Thymus (tissue), 11 donors: ENCODE results near the gene ARHGEF6. TPM values are rescaled to one million over a fixed set of nuclear protein-coding genes. Genes with fewer than 3 reads are reported as not detected.

Source experiments
- DNase-seq, 9 donors: peaks; one replicate each; pipeline ENCODE4 v3.0.0-alpha.2; 2013; ENCODE audit warnings: low spot score in 9 of 9, low read depth in 6 of 9, missing footprints in 1 of 9
- H3K27ac ChIP-seq, 2 donors: one replicate each; pipeline ENCODE4 v1.5.1; 2013; ENCODE audit warnings: control low read depth in 1 of 2, low read depth in 1 of 2, low read length in 1 of 2, mild to moderate bottlenecking in 1 of 2, moderate library complexity in 1 of 2
- H3K27me3 ChIP-seq, 2 donors: one replicate each; pipeline ENCODE4 v1.5.1; 2013; ENCODE audit warnings: low read length in 1 of 2; ENCODE audit not compliant: control insufficient read depth in 2 of 2, insufficient read depth in 1 of 2
- H3K36me3 ChIP-seq, 2 donors: one replicate each; pipeline ENCODE4 v1.5.1; 2013; ENCODE audit warnings: low read length in 1 of 2, mild to moderate bottlenecking in 1 of 2, moderate library complexity in 1 of 2; ENCODE audit not compliant: control insufficient read depth in 2 of 2, insufficient read depth in 2 of 2
- H3K4me1 ChIP-seq, 2 donors: one replicate each; pipeline ENCODE4 v1.5.1; 2013; ENCODE audit warnings: low read length in 2 of 2; ENCODE audit not compliant: control insufficient read depth in 2 of 2, insufficient read depth in 2 of 2
- H3K4me3 ChIP-seq, 2 donors: one replicate each; pipeline ENCODE4 v1.5.1; 2013; ENCODE audit warnings: low read length in 2 of 2, control low read depth in 1 of 2, mild to moderate bottlenecking in 1 of 2
- H3K9me3 ChIP-seq, 2 donors: one replicate each; pipeline ENCODE4 v1.5.1; 2013; ENCODE audit warnings: low read length in 1 of 2, mild to moderate bottlenecking in 1 of 2; ENCODE audit not compliant: control insufficient read depth in 2 of 2, insufficient read depth in 1 of 2
- WGBS: extraction: QIAGEN DNeasy Blood & Tissue Kit; methylation state at CpG from one replicate; pipeline ENCODE4 v1.1.7; 2013; 5-methylcytosine and 5-hydroxymethylcytosine counted together
- polyA plus RNA-seq: library from polyadenylated mRNA; stranded (reverse); fragments of 200-250 nt; gene quantifications from one replicate; pipeline ENCODE4 v1.2.3, GENCODE V29; 2013
- total RNA-seq: library from RNA; stranded (reverse); fragments of 120-200 nt; gene quantifications from one replicate; pipeline ENCODE4 v1.2.4, GENCODE V29; 2013
- donor health status: healthy.

ARHGEF6 gene
- total and polyA plus RNA-seq, 2 donors = 37.2 to 73.9 TPM

DNA sequence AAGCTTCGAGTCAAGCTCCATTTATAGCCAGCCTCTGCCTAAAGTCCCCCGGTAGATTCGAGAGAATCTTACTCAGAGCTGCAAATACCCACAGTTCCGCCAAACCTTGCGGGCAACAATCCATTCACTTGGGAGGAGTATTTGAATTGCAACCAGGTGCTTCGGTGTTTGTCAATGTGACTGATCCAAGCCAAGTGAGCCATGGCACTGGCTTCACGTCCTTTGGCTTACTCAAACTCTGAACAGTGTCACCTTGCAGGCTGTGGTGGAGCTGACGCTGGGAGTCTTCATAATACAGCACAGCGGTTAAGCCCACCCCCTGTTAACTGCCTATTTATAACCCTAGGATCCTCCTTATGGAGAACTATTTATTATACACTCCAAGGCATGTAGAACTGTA lies 121.6 kb downstream of the ARHGEF6 start:
- peaks cover 0 to 9% of the 10 kb centered on the region in 2 donors for H3K36me3 ChIP-seq
- no peak for DNase-seq
- H3K4me1 ChIP-seq = peaks cover 0 to 15% of the 10 kb centered on the region in 2 donors
- no peaks in the 10 kb centered on the region for H3K9me3 ChIP-seq
- H3K27ac ChIP-seq = peak overlapping the region in 1 of 2 donors; percentile 16
- H3K27me3 ChIP-seq = no peaks in the 10 kb centered on the region
- WGBS = 96% methylated on average over 9 of the region's 9 CpGs
- no peak overlapping the region for H3K4me3 ChIP-seq

- 70% methylated on average over 5 of the region's 5 CpGs for WGBS
- Histone ChIP-seq H3K27ac (peak overlapping the region; percentile 47 to 52), H3K9me3 (no peaks in the 10 kb centered on the region), H3K36me3 (peaks cover 0 to 3% of the 10 kb centered on the region in 2 donors), H3K27me3 (no peaks in the 10 kb centered on the region), H3K4me3 (no peak overlapping the region), H3K4me1 (peaks cover 0 to 15% of the 10 kb centered on the region in 2 donors)
- DNase-seq = peak in 3 of 9 donors; percentile 23 to 63 (median 27)
Observed at GRCh38 chrX:136658151-136658550, 122.6 kb downstream of the ARHGEF6 start.

DNA sequence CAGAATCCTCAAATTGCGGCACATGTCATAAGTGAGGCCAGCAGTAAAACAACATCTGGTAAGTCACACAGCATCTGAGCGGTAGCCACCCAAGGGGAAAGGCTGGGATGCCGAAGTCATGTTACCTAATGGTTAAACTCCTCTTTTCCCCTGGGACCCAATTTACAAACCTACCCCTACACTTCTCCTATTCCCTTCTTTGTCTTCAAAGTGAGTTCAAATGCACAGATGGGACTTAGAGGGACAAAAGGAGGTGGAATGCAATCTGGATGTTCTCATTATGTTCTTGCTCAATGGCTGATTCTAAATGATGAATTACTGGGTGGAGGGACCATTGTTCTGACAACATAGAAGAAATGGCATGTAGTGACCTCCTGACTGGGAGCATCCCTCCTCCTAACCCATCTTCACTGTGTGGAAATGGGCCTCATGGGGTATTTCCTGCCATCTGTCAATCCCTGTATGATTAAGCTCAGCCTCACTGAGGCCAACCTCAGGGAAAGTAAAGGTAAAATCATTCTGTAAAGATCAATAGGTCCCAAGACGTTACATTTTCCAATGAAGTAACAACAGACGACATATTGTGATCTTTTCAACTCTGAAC lies 124.3 kb downstream of the ARHGEF6 start:
- H3K27ac ChIP-seq = no peak overlapping the region
- no peaks in the 10 kb centered on the region for H3K9me3 ChIP-seq
- H3K4me3 ChIP-seq = no peak overlapping the region
- 94% methylated on average over 5 of the region's 5 CpGs for WGBS
- no peaks in the 10 kb centered on the region for H3K27me3 ChIP-seq
- H3K4me1 ChIP-seq = peaks cover 0 to 10% of the 10 kb centered on the region in 2 donors
- DNase-seq = no peak
- H3K36me3 ChIP-seq = peaks cover 0 to 3% of the 10 kb centered on the region in 2 donors

DNA sequence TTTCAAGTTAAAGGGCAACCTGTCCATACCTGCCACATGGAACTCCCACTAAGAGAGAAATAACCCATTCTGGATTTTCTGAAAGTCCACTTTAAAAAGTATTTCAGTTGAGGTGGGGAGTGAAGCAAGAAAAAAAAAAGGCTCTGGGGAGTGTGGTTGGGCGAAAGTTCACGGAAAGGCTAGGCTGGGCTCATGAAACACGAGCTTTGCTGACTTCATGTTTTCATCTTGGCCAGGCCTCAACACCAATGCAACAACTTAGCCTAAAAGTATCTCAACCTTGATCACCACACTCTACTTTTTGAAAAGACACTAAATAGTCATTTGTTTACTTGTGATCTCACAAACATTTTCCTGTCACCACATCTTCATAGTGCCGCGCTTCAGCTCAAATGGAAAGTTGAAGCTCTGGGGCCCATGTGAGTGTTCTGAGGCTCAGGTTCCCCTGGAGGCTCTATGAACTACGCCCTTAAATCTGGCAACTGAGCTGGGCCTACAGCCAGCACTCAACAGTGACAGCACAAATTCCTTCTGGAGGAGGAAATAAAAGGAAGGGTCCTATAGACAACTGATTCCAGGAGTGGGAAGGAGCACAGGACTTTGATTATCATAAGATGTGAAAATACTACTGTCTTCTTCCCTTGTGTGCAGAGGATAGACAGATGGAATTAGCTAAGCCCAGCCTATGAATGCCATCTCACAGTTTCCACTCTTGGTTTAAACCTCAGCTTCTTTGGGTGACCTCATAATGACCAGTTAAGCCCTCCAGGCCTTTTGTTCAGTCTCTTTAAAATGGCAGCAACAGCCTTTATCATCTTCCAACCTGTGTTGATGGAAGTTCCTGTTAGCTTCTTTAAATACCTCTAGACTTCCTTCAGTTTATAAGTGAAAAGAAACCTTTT lies 127.7 kb downstream of the ARHGEF6 start:
- WGBS = 79% methylated on average over 6 of the region's 6 CpGs
- Histone ChIP-seq H3K4me3 (no peak overlapping the region), H3K27me3 (no peaks in the 10 kb centered on the region), H3K27ac (peak overlapping the region in 1 of 2 donors; percentile 31), H3K4me1 (peaks cover 0 to 5% of the 10 kb centered on the region in 2 donors), H3K9me3 (no peaks in the 10 kb centered on the region), H3K36me3 (peaks cover 0 to 3% of the 10 kb centered on the region in 2 donors)
- DNase-seq = no peak

- Histone ChIP-seq H3K9me3 (no peaks in the 10 kb centered on the region), H3K27ac (peak overlapping the region; percentile 30 to 60), H3K4me3 (peak overlapping the region; percentile 6 to 18), H3K4me1 (peaks cover 0 to 5% of the 10 kb centered on the region in 2 donors), H3K27me3 (no peaks in the 10 kb centered on the region), H3K36me3 (no peaks in the 10 kb centered on the region)
- WGBS = 93% methylated on average over 3 of the region's 3 CpGs
- DNase-seq = no peak
Observed at GRCh38 chrX:136650811-136651210, 129.9 kb downstream of the ARHGEF6 start.

DNA sequence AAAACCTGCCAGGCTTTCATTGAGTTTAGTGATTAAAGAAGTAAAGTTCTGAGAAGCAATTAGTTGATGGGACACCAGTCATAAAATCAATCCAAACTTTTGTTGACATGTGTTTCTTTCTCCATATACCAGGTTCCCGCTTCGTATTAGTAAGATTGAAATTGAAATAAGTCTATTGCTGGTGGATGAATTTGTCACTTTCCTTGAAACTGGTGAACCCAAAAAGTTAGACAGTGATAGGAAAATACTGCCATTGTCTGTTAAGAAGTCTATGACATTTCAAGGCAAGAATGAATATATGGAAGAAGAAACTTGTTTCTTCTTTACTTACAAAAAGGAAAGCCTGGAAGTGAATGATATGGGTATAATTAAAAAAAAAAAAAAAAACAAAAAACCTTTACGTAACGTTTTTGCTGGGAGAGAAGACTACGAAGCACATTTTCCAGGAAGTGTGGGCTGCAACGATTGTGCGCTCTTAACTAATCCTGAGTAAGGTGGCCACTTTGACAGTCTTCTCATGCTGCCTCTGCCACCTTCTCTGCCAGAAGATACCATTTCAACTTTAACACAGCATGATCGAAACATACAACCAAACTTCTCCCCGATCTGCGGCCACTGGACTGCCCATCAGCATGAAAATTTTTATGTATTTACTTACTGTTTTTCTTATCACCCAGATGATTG lies 132.9 kb downstream of the ARHGEF6 start, which contains the start of gene CD40LG:
Gene CD40LG (plus strand): TSS at position 482 of the 684 bp plus-strand sequence. CDS start 91 bp downstream, at position 573.
- Histone ChIP-seq H3K27ac (peak within 1 kb of the TSS; percentile 28 to 60), H3K36me3 (no peaks in the 10 kb centered on the region), H3K27me3 (no peaks in the 10 kb centered on the region), H3K4me3 (peak within 1 kb of the TSS; percentile 1 to 27), H3K4me1 (peaks cover 0 to 10% of the 10 kb centered on the region in 2 donors), H3K9me3 (no peaks in the 10 kb centered on the region)
- peak in 1 of 9 donors; percentile 42 for DNase-seq
- 80% methylated on average over 10 of the region's 10 CpGs for WGBS

DNA sequence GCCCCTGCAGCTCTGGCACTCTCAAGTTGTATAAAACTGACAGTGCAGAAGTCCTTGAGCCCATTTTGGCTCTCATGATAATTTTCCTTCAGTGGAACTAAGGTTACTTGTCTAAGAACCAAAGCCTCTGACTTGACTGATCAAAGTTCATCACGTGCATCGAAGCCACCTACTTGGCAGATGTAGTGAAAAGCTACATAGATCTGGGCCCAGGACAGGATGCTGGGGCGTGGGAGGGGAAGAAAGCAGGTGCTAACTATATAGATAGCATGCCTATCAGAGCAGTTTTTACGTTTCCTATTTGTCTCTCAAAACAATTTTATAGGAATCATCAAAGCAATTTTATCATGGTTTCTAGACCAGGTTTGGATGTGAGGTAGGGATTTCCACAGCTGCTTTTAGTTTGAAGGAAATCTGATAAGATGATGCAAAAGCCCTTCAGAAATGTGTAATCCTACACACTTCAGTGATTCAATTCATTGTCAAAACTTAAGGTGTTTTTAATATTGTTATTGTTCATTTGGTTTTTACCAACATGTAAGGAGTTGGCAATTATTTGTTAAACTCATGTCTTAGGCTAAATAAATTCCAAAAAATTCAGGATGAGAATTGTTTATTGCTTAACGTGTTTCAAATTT lies 134.0 kb downstream of the ARHGEF6 start:
- no peaks in the 10 kb centered on the region for H3K36me3 ChIP-seq
- H3K27me3 ChIP-seq = no peaks in the 10 kb centered on the region
- DNase-seq = peak in 3 of 9 donors; percentile 26 to 67 (median 38)
- no peak overlapping the region for H3K4me3 ChIP-seq
- WGBS = 64% methylated on average over 5 of the region's 5 CpGs
- H3K27ac ChIP-seq = peak overlapping the region in 1 of 2 donors; percentile 31
- no peaks in the 10 kb centered on the region for H3K9me3 ChIP-seq
- H3K4me1 ChIP-seq = peaks cover 0 to 12% of the 10 kb centered on the region in 2 donors

DNA sequence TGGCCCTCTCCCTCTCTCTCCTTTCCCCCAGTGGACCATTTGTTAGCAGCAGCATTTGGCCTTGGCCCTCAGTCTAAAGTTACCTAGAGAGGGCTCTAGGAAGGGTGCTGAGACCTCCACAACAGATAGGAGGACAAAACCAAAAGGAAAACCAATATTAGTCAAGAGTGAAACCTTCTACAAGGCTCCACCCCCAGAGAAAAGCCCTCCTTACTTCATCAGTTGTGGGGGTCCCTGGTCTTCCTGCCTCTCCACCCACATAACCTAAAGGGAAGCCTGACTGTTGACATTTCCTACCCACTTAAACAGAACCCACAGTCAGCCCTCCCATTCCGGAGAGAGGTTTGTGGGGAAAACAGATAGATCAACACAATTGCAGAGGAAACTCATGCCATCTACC lies 137.5 kb downstream of the ARHGEF6 start:
- 15% methylated on average over 1 of the region's 1 CpG for WGBS
- no peaks in the 10 kb centered on the region for H3K9me3 ChIP-seq
- H3K27ac ChIP-seq = no peak overlapping the region
- peaks cover 9 to 36% of the 10 kb centered on the region in 2 donors for H3K4me1 ChIP-seq
- H3K27me3 ChIP-seq = no peaks in the 10 kb centered on the region
- no peak overlapping the region for H3K4me3 ChIP-seq
- DNase-seq = peak in 1 of 9 donors; percentile 42
- no peaks in the 10 kb centered on the region for H3K36me3 ChIP-seq
